ENCODE measurements around the gene GPBP1.
"Not testable (repeated sequence)": the region's sequence is repeated elsewhere in the genome, so short reads cannot be mapped to it uniquely, and the experiment has no call there.

Gene GPBP1

GRCh38 chr5:57259704-57260103 is 85.8 kb downstream of the GPBP1 start:
- in situ Hi-C loops (cut with MboI; ENCODE audit: low sequenced_read_pairs) = loop anchor here (25.0 kb wide), 1 partner anchor 997 kb away; no protein-coding TSS in a partner anchor

GRCh38 chr5:57262541-57262940 is 88.7 kb downstream of the GPBP1 start:
- in situ Hi-C loops (cut with MboI; ENCODE audit: low sequenced_read_pairs) = loop anchor here (25.0 kb wide), 1 partner anchor 1000 kb away; no protein-coding TSS in a partner anchor

DNA sequence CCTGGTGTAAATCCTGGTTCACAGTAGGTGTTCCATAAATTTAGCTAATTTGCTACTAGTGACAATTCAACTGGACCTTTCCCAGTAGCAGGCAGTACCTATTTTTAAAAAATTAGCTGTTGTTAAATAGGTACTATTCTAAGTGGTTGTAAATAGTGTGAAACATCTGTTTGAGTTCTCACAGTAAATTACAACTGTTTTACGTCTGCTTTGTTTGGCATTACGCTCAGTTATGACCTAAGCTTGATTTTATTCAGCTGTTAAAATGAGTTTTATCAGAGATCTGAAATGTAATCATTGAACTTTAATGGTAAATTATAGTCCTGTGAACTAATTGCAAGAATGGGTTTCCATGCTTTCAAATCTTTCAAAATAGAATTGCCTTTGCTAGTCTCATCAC is 93.9 kb downstream of the GPBP1 start:
- in situ Hi-C loops (cut with MboI; ENCODE audit: low sequenced_read_pairs) = loop anchor here (25.0 kb wide), 1 partner anchor 1006 kb away; no protein-coding TSS in a partner anchor

GRCh38 chr5:57276353-57276752 is 102.5 kb downstream of the GPBP1 start:
- in situ Hi-C loops (cut with MboI; ENCODE audit: low sequenced_read_pairs) = loop anchor here (25.0 kb wide), 1 partner anchor 1186 kb away; the partner anchor contains the start of gene PLK2

GRCh38 chr5:57277085-57277484 is 103.2 kb downstream of the GPBP1 start:
- in situ Hi-C loops (cut with MboI; ENCODE audit: low sequenced_read_pairs) = loop anchor here (25.0 kb wide), 1 partner anchor 1185 kb away; the partner anchor contains the start of gene PLK2

- in situ Hi-C loops (cut with MboI; ENCODE audit: low sequenced_read_pairs) = loop anchor here (25.0 kb wide), 1 partner anchor 1181 kb away; the partner anchor contains the start of gene PLK2
These were observed 107.0 kb downstream of the GPBP1 start for GRCh38 chr5:57280853-57281252.

- in situ Hi-C loops (cut with MboI; ENCODE audit: low sequenced_read_pairs) = loop anchor here (25.0 kb wide), 1 partner anchor 1177 kb away; the partner anchor contains the start of gene PLK2
These were observed 111.2 kb downstream of the GPBP1 start for GRCh38 chr5:57285084-57285483.

DNA sequence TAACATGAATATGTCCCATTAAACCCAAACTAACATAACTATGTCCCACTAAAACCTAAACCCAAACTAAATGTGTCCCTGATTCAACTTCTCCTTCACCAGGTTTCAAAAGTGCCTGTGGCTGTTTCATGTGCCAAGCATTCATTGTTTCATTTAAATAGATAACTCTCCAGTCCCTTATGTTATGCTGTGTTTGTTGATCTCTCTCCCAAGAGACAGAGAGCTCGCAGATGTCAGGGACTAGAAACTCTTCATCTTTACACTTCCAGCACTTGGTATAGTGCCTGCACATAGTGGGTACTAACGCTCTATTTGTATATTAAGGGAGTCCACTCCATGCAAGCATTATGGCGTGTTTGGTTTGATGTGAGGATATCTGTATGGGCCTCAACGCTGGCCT is 118.0 kb downstream of the GPBP1 start:
- in situ Hi-C loops (cut with MboI; ENCODE audit: low sequenced_read_pairs) = loop anchor here (25.0 kb wide), 1 partner anchor 1170 kb away; the partner anchor contains the start of gene PLK2

DNA sequence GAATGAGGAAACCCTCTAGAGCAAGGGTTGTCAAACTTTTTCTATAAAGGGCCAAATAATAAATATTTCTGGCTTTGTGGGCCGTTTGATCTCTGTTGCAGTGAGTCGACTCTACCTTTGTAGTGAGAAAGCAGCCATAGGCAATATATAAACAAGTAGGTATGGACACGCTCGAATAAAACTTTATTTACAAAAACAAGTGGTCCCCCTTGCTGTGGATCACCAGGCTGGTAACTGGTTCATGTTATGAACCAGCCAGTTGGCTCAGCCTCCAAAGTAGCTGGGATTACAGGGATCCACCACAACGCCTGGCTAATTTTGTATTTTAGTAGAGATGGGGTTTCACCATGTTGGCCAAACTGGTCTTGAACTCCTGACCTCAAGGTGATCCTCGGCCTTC is 118.5 kb downstream of the GPBP1 start:
- in situ Hi-C loops (cut with MboI; ENCODE audit: low sequenced_read_pairs) = loop anchor here (25.0 kb wide), 1 partner anchor 1170 kb away; the partner anchor contains the start of gene PLK2

- in situ Hi-C loops (cut with MboI; ENCODE audit: low sequenced_read_pairs) = loop anchor here (25.0 kb wide), 1 partner anchor 1164 kb away; the partner anchor contains the start of gene PLK2
These were observed 124.6 kb downstream of the GPBP1 start for GRCh38 chr5:57298295-57298984.

GRCh38 chr5:57298985-57299491 is 125.2 kb downstream of the GPBP1 start:
- in situ Hi-C loops (cut with MboI; ENCODE audit: low sequenced_read_pairs) = loop anchor here (25.0 kb wide), 1 partner anchor 1163 kb away; the partner anchor contains the start of gene PLK2

DNA sequence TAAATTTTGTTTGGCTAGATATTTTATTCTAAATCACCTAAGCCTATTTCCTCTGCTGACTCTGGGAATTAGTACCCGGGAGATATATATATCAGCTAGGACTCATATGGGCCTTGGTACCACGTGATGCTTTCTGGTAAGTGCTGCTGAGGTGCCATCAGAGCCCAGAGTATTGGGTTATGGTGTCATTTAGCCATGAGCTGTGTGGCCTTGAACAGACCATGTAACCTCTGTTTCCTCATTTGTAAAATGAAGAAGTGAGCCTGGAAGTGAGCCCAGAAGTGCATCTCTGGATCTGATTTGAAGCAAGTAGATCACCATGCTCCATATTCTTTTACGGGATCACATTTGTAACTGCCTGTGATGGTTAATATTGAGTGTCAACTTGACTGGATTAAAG is 126.1 kb downstream of the GPBP1 start:
- in situ Hi-C loops (cut with MboI; ENCODE audit: low sequenced_read_pairs) = loop anchor here (25.0 kb wide), 1 partner anchor 1162 kb away; the partner anchor contains the start of gene PLK2

DNA sequence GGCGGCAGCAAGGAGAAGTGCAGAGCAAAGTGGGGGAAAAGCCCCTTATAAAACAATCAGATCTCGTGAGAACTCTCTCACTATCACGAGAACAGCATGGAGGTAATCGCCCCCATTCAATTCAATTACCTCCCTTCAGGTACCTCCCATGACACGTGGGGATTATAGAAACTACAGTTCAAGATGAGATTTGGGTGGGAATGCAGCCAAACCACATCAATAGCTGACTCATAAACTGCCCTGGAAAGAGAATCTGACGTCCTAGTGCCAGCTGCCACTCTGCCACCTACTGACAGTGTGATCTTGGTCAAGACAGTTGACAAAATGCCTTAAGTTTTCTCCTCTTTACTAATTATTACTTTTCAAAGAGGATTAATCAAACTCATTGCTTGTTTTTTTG is 128.3 kb downstream of the GPBP1 start:
- in situ Hi-C loops (cut with MboI; ENCODE audit: low sequenced_read_pairs) = no loop called here

DNA sequence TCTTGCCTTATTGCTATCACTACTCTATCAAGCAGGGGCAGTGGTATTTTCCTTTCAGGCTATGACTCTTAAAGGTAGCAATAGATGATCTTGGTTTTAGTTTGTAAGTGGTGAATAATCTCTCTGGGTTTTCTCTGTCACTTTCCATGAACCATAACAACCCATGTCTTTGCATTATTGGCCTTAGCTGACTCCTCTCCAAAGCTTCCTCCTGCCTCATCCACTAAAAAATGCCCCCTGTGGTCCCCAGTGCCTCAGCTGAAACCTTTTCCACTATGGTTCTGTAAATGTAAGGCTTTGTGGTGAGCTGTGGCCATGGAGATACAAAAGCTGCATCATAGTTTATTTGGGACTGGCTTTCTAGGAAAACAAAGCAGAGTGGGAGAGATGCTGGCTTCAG is 128.8 kb downstream of the GPBP1 start:
- in situ Hi-C loops (cut with MboI; ENCODE audit: low sequenced_read_pairs) = no loop called here

- in situ Hi-C loops (cut with MboI; ENCODE audit: low sequenced_read_pairs) = no loop called here
These were observed 130.1 kb downstream of the GPBP1 start for GRCh38 chr5:57303985-57304384.

DNA sequence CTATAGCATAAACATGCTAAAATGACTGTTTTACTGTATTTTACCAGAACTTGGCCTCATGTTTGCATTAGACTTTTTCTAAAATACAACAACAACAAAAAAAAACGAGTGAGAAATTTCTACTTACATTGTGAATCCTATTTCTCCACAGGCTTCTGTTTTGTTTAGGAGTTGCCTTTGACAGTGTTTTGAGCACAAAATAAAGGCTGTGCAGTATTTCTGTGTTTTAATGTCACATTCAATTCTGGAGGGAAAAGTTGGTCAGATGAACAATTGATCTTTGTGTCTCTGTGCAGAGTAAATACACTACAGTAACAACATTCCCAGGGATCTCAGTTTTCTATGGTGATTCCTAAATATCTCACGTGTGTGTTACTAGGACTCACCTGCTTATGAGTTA is 131.1 kb downstream of the GPBP1 start:
- in situ Hi-C loops (cut with MboI; ENCODE audit: low sequenced_read_pairs) = no loop called here

- in situ Hi-C loops (cut with MboI; ENCODE audit: low sequenced_read_pairs) = no loop called here
These were observed 132.5 kb downstream of the GPBP1 start for GRCh38 chr5:57306359-57306758.

DNA sequence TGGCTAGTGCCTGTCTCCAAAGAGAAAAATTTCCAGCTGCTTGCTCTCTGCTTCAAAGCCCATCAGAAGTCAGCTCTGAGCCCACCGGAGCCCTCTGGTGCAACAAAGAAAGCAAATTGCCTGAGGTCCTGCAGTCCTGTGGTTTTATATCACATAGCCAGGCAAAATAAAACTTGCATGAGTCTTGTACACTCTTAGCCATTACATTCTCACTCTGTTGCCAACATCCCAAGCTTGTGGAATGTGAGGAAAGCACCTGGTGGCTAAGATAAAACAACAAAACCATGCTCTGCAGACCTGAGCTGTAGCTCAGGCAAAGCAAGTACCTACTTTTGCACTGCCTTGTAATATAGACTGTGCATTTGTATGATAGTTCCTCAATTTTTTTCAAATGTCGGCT is 133.7 kb downstream of the GPBP1 start:
- in situ Hi-C loops (cut with MboI; ENCODE audit: low sequenced_read_pairs) = no loop called here

- in situ Hi-C loops (cut with MboI; ENCODE audit: low sequenced_read_pairs) = not testable (repeated sequence)
These were observed 135.2 kb downstream of the GPBP1 start for GRCh38 chr5:57309022-57309421.

DNA sequence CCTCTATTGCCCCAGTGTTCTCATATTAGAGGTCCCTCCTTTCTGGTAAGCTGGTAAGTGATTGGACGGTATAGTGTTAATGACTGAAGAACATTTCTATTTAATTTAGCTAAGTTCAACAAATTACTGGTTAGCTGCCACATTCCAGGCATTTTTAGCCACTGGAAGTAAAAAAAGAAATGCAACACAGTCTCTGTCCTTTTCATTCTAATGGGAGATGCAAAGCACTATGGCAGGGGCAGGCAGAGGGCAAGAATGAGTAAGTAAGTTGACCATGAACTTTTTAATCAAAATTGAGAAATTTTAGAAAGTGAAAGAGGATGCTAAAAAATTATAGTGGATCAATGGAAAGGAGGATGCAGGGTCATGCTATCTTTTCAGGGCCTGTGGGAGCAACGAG is 137.4 kb downstream of the GPBP1 start:
- in situ Hi-C loops (cut with MboI; ENCODE audit: low sequenced_read_pairs) = no loop called here

DNA sequence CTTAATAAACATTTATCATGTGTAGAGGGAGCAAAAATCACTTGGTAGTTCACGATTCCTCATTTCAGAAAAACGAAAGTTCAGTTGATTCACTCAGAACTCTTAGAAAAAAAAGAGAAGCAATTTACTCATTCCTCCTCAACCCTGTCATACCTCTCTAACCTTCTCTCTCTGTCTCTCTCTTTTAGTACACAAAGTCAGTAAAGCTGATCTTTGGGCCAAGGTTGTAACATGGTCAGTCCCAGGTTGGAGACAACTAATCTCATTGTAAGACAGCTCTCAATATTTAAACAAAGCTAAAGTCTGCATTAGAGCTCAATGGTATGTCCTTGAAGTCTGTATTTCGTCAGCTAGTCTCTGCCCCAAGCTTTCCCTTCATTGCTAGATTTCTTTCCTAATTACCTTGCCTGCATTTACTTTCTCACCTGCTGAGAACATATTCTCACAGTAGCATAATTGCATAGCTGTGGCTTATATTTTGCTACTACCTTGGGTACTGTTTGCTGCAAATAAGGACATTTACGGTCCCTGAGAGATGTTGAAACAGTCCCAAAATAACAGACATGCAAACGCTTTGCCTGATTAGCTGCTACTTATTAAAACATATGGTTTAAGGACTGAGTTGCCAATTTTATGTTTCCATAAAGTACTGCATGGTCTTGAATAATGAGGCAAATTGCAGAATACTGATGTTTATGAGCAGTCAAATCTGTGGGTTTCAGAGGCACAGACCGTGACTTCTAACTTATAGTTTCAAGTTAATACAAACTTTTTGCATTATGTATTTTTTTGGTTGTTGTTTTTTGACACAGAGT is 138.3 kb downstream of the GPBP1 start:
- in situ Hi-C loops (cut with MboI; ENCODE audit: low sequenced_read_pairs) = no loop called here
